GM21423 (cell line): ENCODE results near the gene HCRTR1.
"Not testable (repeated sequence)": the region's sequence is repeated elsewhere in the genome, so short reads cannot be mapped to it uniquely, and the experiment has no call there.

ENCODE experiments used
- ATAC-seq: cut with Tn5 transposase; IDR thresholded peaks from one replicate; pipeline ENCODE4 v1.9.1; 2021; ENCODE audit warnings: mild to moderate bottlenecking, moderate library complexity; ENCODE audit not compliant: unreplicated experiment

Gene HCRTR1

GRCh38 chr1:31581821-31582810 is 35.4 kb upstream of the HCRTR1 start:
- ATAC-seq: no peak

DNA sequence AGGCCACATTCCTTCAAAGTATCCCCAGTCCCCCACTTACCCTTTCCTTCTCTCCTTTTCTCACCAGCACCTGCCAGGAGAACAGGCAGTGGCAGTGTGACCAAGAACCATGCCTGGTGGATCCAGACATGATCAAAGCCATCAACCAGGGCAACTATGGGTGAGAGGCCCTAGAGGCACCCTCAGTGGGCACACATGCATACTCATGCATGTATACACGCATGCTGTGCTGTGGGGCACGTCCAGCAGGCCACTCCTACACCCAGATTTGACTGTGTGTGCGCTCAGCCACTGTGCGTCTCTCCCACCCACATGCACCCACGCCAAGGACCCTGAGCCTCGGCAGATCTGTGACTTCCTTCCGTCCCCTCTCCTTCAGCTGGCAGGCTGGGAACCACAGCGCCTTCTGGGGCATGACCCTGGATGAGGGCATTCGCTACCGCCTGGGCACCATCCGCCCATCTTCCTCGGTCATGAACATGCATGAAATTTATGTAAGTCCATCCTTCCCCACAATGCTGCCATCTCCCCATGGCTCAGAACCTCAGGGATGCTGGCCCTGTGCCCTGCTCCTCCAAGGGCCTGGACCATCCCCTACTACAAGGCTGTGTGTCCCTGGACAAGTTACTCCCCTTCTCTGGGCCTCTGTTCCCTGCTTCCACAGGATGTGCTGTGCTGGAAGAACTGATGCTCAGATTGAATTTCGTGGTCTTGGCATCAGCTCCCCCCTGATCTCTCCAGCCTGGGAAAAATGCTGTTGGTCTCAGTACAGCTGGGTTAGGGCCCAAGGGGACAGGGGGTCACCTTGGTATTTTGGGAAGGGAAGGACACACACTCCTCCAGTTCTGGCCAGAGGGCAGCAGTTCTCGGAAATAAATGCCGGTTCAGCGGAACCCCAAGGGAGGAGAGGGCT is 34.2 kb upstream of the HCRTR1 start:
- ATAC-seq: no peak

GRCh38 chr1:31583995-31584868 is 33.3 kb upstream of the HCRTR1 start:
- ATAC-seq: no peak

DNA sequence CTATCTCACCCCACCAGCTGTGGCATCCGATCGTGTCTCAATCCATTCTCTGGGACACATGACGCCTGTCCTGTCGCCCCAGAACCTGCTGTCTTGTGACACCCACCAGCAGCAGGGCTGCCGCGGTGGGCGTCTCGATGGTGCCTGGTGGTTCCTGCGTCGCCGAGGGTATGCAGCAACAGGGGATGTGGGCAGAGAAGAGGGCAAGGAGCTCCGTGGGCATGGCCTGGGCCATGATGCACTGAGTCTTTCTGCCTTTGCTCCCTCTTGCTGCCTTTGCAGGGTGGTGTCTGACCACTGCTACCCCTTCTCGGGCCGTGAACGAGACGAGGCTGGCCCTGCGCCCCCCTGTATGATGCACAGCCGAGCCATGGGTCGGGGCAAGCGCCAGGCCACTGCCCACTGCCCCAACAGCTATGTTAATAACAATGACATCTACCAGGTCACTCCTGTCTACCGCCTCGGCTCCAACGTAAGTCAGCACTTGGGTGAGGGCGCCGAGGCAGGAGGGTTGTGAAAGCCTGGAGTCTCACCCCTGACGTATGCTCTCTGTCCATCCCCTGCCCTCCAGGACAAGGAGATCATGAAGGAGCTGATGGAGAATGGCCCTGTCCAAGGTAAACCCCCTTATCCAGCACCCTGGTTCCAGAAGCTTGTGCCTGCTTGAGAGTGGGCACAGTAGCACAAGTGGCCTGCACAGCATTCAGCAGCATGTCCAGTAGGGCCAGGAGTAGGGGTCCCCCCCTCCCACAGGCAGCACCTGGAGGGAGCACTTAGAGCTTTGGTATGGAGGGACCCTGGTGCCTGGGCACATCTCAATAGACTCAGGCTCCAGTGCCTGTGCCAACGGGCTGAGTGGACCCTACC is 32.4 kb upstream of the HCRTR1 start:
- no peak for ATAC-seq

DNA sequence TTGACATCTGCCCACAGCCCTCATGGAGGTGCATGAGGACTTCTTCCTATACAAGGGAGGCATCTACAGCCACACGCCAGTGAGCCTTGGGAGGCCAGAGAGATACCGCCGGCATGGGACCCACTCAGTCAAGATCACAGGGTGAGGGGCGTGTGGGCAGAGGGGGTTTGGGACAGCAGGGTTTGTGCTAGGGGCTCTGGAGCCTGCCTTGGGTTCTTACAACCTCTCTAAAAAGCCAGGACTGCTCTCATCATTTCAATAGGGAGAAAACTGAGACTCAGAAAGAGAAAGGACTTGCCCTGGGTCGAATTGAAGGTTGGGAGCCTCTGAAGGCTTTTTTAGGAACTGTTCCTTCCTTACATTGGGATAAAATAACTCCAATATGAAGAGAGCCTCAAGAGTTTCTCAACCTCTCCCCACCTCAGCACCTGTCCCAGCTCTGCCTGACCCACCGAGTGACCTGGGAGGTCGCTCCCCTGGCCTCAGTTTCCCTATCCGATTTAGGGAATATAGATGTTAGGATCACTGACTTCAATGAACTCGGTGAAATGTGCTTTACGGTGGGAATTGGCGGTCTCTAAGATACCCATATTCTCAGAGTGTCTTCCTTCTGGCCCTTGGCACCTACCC is 31.6 kb upstream of the HCRTR1 start:
- no peak for ATAC-seq

GRCh38 chr1:31586376-31587327 is 30.8 kb upstream of the HCRTR1 start:
- no peak for ATAC-seq

DNA sequence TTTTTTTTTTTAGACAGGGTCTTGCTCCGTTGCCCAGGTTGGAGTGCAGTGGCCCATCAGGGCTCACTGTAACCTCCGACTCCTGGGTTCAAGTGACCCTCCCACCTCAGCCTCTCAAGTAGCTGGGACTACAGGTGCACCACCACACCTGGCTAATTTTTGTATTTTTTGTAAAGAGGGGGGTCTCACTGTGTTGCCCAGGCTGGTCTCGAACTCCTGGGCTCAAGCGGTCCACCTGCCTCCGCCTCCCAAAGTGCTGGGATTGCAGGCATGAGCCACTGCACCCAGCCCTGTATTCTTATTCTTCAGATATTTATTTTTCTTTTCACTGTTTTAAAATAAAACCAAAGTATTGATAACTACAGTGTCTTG is 30.2 kb upstream of the HCRTR1 start:
- not testable (repeated sequence) for ATAC-seq

DNA sequence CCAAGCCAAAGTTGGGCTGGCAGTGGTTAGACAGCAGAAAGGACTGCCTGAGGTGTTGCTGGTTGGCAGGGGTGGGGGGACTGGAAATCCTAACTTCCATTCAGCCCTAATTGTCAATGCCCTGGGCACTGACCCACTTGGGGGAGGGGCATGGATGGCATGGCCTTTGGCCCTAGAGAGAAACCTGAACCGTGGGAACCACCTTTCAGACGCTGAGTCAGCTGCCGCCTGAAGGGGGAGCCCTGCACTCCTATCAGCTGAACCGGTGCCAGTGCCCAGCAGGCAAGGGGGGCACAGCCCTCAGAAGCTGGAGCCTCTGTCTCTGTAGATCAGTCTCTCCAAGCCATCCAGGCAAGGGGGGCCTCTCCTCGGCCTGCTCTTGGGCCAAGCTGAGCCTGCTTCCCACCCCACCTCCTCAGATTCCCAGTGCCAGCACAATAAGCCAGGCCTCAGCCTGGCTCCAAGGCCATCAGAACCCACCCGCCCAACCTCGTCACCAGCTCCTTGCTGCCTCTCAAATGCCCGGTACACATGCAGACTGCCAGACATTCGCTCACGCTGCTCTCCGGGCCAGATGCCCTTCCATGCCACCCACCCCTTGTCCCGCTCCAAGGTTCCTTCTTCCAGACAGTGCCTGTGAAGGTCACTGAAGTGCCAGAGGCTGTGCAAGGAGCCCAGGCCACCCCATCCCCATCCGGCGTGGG is 29.6 kb upstream of the HCRTR1 start:
- no peak for ATAC-seq

- ATAC-seq: no peak
Observed at GRCh38 chr1:31588751-31589515, 28.6 kb upstream of the HCRTR1 start.

GRCh38 chr1:31591425-31592093 is 25.9 kb upstream of the HCRTR1 start:
- ATAC-seq: no peak

- ATAC-seq: no peak
Observed at GRCh38 chr1:31592132-31592531, 25.4 kb upstream of the HCRTR1 start.

GRCh38 chr1:31593136-31593665 is 24.3 kb upstream of the HCRTR1 start:
- no peak for ATAC-seq

- ATAC-seq: no peak
Observed at GRCh38 chr1:31593770-31594632, 23.5 kb upstream of the HCRTR1 start.

DNA sequence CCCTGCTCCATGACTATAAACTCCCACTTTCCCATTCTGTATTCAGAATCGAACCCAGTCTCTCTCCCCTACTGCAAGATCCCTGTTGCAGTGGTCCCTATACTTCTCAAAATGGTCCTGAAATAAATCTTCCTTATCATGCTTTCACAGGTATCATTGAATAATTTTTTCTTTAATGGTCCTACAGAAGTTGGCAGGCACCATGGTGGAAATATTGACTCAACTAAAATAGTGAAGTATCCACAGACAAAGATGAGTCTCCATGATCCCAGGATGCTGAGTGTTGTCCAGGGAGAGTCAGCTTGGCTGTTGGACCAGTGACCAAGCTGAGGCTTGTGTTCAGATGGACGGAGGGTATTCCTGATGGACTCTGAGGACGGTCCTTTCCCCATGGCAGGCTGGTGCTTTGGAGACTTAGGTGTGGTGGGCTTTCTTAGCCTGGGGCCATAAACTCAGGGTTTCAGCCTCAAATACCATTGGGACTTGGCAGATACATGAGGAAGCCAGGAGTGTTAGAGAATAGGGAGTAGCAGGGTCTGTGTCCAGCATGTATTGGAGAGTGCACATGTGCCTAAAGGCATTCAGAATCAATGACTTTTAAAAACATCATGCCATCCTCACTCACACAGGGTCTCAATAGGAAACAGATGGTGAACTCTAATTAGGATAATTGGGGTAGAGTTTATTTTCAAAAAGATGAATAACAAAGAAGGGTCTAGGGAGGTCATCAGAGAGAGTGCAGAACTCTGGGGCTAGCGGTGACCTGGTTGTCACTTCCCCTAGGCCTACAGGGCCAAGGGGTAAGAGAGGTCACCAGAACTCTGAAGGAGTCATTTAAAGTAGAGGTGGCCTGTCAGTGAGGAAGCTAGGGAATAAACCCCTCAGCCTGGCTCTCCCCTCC is 21.4 kb upstream of the HCRTR1 start:
- no peak for ATAC-seq
